Measurements from ENCODE around the gene PBX4.

PBX4 gene

DNA sequence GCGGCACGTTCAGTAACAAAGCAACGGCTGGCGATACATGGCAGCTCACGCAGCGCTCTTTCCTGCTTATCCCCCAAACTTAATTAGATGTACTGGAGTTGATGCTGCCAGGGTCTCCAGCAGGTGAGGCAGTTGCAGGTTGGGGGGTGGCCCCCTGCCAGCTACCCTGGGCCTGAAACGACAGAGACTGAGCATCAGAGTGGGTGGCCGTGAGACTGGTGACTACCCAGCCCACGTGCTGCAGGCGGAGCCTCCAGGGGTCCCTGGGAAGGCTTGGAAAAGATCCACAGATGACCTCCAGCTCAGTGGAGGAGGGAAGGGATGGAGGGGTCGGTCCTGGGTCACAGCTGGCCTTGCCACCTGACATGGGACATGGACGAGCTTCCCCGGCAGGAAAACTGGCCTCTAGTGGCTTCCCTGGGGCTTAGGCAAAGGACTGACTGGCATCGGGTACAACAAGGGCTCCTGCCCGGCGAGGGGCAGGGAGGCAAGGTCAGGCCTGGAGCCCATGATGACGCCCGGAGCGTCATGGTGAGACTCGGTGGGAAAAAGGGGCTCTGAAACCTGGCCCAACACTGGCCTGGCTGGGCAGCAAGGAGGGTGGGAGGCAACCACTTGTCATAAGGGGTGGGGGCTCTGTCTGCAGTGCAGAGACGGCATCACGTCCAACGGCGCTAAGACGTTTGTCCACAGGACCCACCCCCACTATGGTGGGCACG is 56.4 kb downstream of the PBX4 start:
- Histone ChIP-seq H3K9me3 (ENCODE audit: control insufficient read depth, low read depth, low read length) (no peaks in the 10 kb centered on the region), H3K4me3 (ENCODE audit: low read length) (no peak overlapping the region), H3K27ac (ENCODE audit: low read length) (no peak overlapping the region), H3K4me1 (ENCODE audit: control insufficient read depth, low read depth, low read length) (no peaks in the 10 kb centered on the region), H3K36me3 (ENCODE audit: control insufficient read depth, low read depth, low read length) (no peaks in the 10 kb centered on the region), H3K9ac (ENCODE audit: low read length) (no peak overlapping the region), H3K27me3 (ENCODE audit: control insufficient read depth, insufficient read depth, low read length) (no peaks in the 10 kb centered on the region)

DNA sequence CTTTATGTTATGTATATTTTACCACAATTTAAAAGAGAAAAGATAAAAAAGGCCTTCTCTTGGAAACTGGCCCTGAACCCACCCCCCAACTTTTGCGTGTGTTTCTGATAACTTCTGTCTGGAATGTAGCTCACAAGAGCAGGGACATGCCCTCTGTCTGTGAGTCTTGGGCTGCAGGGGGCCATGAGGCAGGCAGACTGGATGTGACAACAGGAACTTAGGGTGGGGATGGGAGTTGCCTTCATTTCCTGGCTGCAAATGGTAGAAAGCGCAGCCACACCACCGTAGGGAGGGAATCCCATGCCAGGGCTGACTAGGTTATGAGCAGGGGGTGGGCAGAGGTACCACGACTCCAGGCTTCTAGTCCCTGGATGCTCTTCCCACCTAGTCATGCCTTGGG is 58.6 kb downstream of the PBX4 start:
- no peaks in the 10 kb centered on the region for H3K36me3 ChIP-seq (ENCODE audit: control insufficient read depth, low read depth, low read length)

DNA sequence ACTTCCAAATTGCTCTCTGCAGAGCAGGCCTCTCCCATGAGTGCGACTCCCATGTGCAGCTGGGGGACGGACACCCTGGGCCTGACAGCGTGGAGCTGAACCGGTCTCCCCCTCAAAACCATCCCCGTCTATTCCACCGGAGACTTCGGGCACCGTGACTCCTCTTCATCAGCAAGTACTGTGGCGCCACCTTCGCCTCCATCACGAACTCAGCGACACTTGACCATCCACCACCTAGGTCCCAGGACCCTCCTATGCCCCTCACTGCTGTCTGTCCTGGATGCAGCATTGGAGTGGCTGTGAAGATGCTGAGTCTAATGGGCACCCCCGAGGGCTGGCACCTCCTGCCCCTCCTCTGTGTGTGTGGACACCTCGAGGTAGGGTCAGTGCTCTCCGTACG is 59.9 kb downstream of the PBX4 start:
- Histone ChIP-seq H3K4me1 (ENCODE audit: control insufficient read depth, low read depth, low read length) (no peaks in the 10 kb centered on the region), H3K9me3 (ENCODE audit: control insufficient read depth, low read depth, low read length) (no peaks in the 10 kb centered on the region), H3K9ac (ENCODE audit: low read length) (no peak overlapping the region), H3K36me3 (ENCODE audit: control insufficient read depth, low read depth, low read length) (no peaks in the 10 kb centered on the region), H3K27ac (ENCODE audit: low read length) (no peak overlapping the region), H3K4me3 (ENCODE audit: low read length) (no peak overlapping the region), H3K27me3 (ENCODE audit: control insufficient read depth, insufficient read depth, low read length) (no peaks in the 10 kb centered on the region)

More for the DNA sequence above, 58.6 kb downstream of the PBX4 start:
- Histone ChIP-seq H3K27me3 (ENCODE audit: control insufficient read depth, insufficient read depth, low read length) (no peaks in the 10 kb centered on the region), H3K9ac (ENCODE audit: low read length) (no peak overlapping the region), H3K4me3 (ENCODE audit: low read length) (no peak overlapping the region), H3K9me3 (ENCODE audit: control insufficient read depth, low read depth, low read length) (no peaks in the 10 kb centered on the region), H3K4me1 (ENCODE audit: control insufficient read depth, low read depth, low read length) (no peaks in the 10 kb centered on the region), H3K27ac (ENCODE audit: low read length) (no peak overlapping the region)

DNA sequence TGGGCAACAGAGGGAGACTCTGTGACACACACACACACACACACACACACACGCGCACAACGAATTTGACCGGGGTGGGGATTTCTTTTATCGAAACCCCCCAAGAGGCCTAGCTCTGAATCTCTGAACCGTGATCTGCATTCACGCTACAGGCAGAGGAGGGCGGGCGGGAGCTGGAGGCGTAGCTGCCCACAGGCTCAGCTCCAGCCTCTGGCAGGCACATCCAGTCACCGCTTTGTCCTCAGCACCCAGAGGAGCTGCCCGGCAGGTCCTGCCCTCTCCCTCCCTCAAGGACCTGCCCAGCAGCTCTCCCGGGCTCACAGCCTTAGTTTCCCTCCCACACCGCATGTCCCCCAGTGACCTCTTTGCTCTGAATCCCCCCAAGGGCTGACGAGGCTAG is 60.4 kb downstream of the PBX4 start:
- no peak overlapping the region for H3K9ac ChIP-seq (ENCODE audit: low read length)
- H3K4me3 ChIP-seq (ENCODE audit: low read length) = no peak overlapping the region
- no peaks in the 10 kb centered on the region for H3K36me3 ChIP-seq (ENCODE audit: control insufficient read depth, low read depth, low read length)
- H3K9me3 ChIP-seq (ENCODE audit: control insufficient read depth, low read depth, low read length) = no peaks in the 10 kb centered on the region
- no peaks in the 10 kb centered on the region for H3K27me3 ChIP-seq (ENCODE audit: control insufficient read depth, insufficient read depth, low read length)
- H3K4me1 ChIP-seq (ENCODE audit: control insufficient read depth, low read depth, low read length) = no peaks in the 10 kb centered on the region
- no peak overlapping the region for H3K27ac ChIP-seq (ENCODE audit: low read length)

DNA sequence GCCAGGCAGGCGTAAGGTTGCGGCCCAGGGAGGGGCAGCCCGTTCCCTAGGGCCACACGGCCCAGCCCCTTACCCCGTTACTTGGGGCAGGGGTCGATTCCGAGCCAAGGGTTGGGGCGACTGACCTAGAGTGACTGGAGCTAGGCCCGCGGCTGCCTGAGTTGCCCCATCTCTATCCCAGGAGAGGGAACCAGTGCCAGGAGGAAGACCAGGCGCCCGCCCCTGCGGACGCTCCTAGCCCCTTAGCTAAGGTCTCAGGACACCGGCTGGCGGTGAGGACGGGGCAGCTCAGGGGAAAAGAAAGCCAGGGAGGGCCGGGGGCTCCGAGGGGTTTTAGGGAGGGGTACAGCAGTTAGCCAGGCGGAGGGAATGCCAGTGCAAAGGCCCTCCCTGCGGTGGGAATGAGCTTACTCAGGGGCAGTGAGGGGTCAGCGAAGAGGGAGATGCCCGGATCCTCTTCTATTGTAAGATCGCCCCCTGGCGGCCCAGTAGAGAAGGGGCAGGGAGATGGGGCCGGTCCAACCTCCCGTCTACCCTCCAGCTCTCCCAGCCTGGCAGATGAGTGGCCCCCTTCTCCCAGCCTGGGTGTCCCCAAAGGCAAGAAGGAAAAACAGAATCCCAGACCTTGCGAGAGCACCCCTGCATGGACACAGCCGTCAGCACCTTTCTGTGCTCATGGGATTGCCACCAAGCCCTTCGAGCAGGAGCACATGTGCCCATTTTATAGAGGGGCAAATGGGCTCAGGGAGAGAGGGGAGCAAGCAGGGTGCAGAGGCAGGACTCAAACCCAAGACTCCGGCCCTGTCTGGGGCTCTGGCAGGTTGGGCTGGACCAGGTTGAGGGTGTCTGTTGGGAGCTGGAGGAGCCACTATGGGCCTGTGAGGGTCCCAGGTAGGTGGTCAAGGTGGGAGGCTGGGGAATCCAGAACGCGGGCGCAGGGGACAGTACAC is 64.1 kb downstream of the PBX4 start:
- Histone ChIP-seq H3K4me3 (ENCODE audit: low read length) (no peak overlapping the region), H3K9ac (ENCODE audit: low read length) (no peak overlapping the region), H3K4me1 (ENCODE audit: control insufficient read depth, low read depth, low read length) (no peaks in the 10 kb centered on the region), H3K27ac (ENCODE audit: low read length) (no peak overlapping the region), H3K36me3 (ENCODE audit: control insufficient read depth, low read depth, low read length) (no peaks in the 10 kb centered on the region), H3K9me3 (ENCODE audit: control insufficient read depth, low read depth, low read length) (no peaks in the 10 kb centered on the region), H3K27me3 (ENCODE audit: control insufficient read depth, insufficient read depth, low read length) (no peaks in the 10 kb centered on the region)

DNA sequence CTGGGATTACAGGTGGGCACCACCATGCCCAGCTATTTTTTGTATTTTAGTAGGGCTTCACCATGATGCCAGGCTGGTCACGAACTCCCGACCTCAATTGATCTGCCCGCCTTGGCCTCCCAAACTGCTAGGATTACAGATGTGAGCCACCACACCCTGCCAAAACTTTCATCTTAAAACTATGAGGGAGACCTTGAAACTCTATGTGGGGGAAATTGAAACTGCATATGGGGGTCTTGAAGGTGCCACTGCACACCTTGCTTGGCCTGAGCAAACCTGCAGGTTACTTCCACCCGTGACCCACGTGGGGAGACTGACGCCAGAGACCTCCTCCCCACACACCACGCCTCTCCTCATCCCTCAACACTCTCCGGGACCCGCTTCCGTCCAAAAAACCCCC is 64.8 kb downstream of the PBX4 start:
- Histone ChIP-seq H3K9me3 (ENCODE audit: control insufficient read depth, low read depth, low read length) (no peaks in the 10 kb centered on the region), H3K9ac (ENCODE audit: low read length) (no peak overlapping the region), H3K27ac (ENCODE audit: low read length) (no peak overlapping the region), H3K4me1 (ENCODE audit: control insufficient read depth, low read depth, low read length) (no peaks in the 10 kb centered on the region), H3K36me3 (ENCODE audit: control insufficient read depth, low read depth, low read length) (no peaks in the 10 kb centered on the region), H3K4me3 (ENCODE audit: low read length) (no peak overlapping the region), H3K27me3 (ENCODE audit: control insufficient read depth, insufficient read depth, low read length) (no peaks in the 10 kb centered on the region)

DNA sequence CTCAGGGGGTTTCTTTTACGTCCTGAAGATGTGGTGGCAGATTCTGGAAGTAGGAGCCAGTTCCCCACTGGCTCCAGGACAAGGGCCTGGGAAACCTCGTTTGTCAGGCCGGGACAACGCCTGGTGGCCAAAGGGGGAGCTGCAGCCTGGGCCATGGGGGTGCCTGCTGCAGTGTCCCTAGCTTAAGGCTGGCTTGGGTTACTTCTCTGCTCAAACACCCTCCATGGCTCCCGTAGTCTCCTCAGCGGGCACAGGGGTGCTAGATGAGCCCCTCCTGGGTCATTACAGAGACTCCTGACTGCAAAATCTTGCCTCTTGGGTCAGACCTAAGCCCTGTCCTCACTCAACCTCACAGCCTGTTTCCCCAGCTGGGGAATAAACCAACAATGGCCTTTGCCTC is 65.7 kb downstream of the PBX4 start:
- Histone ChIP-seq H3K27ac (ENCODE audit: low read length) (no peak overlapping the region), H3K9ac (ENCODE audit: low read length) (no peak overlapping the region), H3K36me3 (ENCODE audit: control insufficient read depth, low read depth, low read length) (no peaks in the 10 kb centered on the region), H3K9me3 (ENCODE audit: control insufficient read depth, low read depth, low read length) (no peaks in the 10 kb centered on the region), H3K4me3 (ENCODE audit: low read length) (no peak overlapping the region), H3K4me1 (ENCODE audit: control insufficient read depth, low read depth, low read length) (no peaks in the 10 kb centered on the region), H3K27me3 (ENCODE audit: control insufficient read depth, insufficient read depth, low read length) (no peaks in the 10 kb centered on the region)

DNA sequence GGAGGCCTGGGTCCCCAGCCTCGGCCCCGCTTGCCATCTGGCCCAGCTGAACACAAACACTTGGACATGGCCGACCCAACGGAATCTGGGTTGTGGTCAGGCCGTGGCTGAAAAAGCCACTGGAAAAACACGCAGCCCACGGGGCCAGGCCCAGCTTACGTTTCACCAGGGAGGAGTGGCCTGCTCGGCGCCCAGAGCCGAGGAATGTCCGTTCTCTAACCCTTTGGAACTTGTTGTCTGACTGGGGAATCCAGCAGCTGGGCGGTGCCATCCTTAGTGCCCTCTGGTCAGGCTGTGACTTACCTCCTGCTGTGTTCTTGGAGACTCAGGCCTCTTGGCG is 66.7 kb downstream of the PBX4 start:
- Histone ChIP-seq H3K27ac (ENCODE audit: low read length) (no peak overlapping the region), H3K27me3 (ENCODE audit: control insufficient read depth, insufficient read depth, low read length) (no peaks in the 10 kb centered on the region), H3K36me3 (ENCODE audit: control insufficient read depth, low read depth, low read length) (no peaks in the 10 kb centered on the region), H3K9me3 (ENCODE audit: control insufficient read depth, low read depth, low read length) (no peaks in the 10 kb centered on the region), H3K9ac (ENCODE audit: low read length) (no peak overlapping the region), H3K4me3 (ENCODE audit: low read length) (no peak overlapping the region), H3K4me1 (ENCODE audit: control insufficient read depth, low read depth, low read length) (no peaks in the 10 kb centered on the region)

DNA sequence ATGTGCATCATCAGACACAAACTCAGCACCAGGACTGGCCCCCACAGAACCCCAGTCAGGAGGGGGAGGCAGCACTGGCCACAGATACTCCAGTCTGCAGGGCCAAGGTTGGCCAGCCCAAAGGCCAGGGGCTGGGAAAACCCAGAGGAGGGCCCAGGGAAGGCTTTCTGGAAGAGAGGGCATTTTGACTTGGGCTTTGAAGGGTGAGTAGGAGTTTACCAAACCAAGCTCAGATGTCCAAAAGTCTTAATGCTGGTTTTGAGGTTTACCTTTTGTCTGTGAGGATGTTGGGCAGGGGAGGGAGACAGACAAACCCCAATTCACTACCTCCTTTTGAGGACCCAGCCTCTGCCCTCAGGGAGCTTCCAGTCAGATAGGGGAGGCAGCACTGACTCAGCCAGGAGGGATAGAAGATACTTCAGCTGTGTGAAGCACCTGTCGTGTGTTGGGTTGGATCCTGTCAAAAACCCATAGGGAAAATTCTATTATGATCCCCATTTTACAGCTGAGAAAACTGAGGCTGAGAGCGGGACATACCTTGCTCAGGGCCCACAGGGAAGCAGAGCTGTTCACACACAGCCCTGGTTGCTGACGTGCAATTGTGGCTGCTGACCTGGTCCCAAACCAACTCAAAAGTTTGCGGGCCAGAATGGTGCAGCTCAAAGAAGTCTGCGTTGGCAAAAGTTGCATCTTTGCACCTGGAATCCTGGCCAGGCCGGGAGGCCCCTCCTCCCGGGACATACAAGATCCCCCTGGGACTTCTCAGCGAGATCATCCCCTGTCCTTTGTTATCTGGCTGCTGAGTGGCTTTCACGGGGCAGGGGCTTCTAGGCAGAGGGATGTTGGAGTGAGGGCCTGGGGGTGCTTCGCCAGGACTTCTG is 67.3 kb downstream of the PBX4 start:
- no peaks in the 10 kb centered on the region for H3K9me3 ChIP-seq (ENCODE audit: control insufficient read depth, low read depth, low read length)
- H3K36me3 ChIP-seq (ENCODE audit: control insufficient read depth, low read depth, low read length) = no peaks in the 10 kb centered on the region
- no peaks in the 10 kb centered on the region for H3K27me3 ChIP-seq (ENCODE audit: control insufficient read depth, insufficient read depth, low read length)
- H3K4me3 ChIP-seq (ENCODE audit: low read length) = no peak overlapping the region
- no peaks in the 10 kb centered on the region for H3K4me1 ChIP-seq (ENCODE audit: control insufficient read depth, low read depth, low read length)
- H3K9ac ChIP-seq (ENCODE audit: low read length) = no peak overlapping the region
- no peak overlapping the region for H3K27ac ChIP-seq (ENCODE audit: low read length)

DNA sequence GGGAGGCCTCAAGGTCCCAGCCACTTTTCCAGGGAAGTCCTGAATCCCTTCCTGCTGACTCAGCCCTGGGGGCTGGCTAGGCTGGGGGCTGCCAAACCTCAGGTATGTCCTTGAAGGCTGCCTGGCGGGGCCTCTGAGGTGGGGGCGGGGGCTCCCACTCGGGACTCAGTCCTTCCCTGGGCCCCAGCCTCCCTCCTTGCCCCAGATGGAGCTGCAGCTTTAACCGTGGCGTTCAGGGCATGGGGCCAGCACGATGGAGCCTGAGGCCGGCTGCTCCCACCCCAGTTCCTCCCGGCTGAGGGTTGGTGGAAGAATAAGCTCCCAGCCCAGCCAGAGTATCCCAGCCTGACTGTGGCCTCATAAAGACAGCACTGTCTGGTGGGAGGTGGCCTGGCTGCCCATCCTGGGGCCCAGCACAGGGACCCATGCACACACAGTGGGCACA is 68.0 kb downstream of the PBX4 start:
- Histone ChIP-seq H3K27me3 (ENCODE audit: control insufficient read depth, insufficient read depth, low read length) (no peaks in the 10 kb centered on the region), H3K9ac (ENCODE audit: low read length) (no peak overlapping the region), H3K36me3 (ENCODE audit: control insufficient read depth, low read depth, low read length) (no peaks in the 10 kb centered on the region), H3K4me3 (ENCODE audit: low read length) (no peak overlapping the region), H3K27ac (ENCODE audit: low read length) (no peak overlapping the region), H3K4me1 (ENCODE audit: control insufficient read depth, low read depth, low read length) (no peaks in the 10 kb centered on the region), H3K9me3 (ENCODE audit: control insufficient read depth, low read depth, low read length) (no peaks in the 10 kb centered on the region)

DNA sequence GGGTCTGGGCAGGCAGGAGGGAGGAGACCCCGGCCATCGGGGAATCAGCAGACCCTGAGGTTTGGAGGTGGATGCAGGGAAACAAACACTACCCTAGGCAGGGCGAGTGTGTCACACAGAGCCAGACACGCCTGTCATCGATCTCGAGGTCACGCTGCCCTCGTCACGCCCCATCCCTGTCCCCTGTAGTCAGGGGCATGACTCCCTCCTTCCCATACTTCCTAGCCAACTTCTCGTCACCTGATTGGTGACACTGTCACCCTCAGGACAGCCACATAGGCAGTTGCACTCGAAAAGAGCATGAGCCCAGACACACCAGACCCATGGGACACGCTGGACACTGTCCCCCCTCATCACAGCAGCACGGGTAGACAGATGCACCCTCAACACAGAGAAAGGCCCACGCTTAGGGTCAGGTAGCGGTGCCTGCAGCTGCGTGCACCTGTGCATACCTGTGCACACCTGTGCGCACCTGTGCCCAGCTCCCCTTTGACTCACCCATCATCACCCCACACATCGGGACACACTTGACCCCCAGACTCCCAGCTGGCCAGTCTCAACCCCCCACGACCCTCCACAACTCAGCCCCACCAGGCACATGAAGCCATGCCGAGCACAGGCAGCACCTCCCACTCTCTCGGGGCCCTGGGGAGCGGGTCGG is 68.6 kb downstream of the PBX4 start:
- Histone ChIP-seq H3K9ac (ENCODE audit: low read length) (no peak overlapping the region), H3K4me3 (ENCODE audit: low read length) (no peak overlapping the region), H3K4me1 (ENCODE audit: control insufficient read depth, low read depth, low read length) (no peaks in the 10 kb centered on the region), H3K9me3 (ENCODE audit: control insufficient read depth, low read depth, low read length) (no peaks in the 10 kb centered on the region), H3K27me3 (ENCODE audit: control insufficient read depth, insufficient read depth, low read length) (no peaks in the 10 kb centered on the region), H3K36me3 (ENCODE audit: control insufficient read depth, low read depth, low read length) (no peaks in the 10 kb centered on the region), H3K27ac (ENCODE audit: low read length) (no peak overlapping the region)

Measured in iPS-18a (cell line).